Brain microvascular endothelial cell (primary cell): ENCODE measurements around the gene PPP1R27.

Experiments used
- DNase-seq: peaks from one replicate; pipeline ENCODE4 v3.0.0-alpha.2; 2020
- H3K27ac ChIP-seq: fragments of 250-450 bp; sonication (Bioruptor Pico); 2 replicates; pipeline ENCODE4 v1.5.1; 2020; ENCODE audit warnings: mild to moderate bottlenecking, moderate library complexity
- H3K27me3 ChIP-seq: fragments of 250-450 bp; sonication (Bioruptor Pico); replicated peaks from 2 replicates; pipeline ENCODE4 v1.5.1; 2020; ENCODE audit warnings: mild to moderate bottlenecking
- H3K36me3 ChIP-seq: fragments of 250-450 bp; sonication (Bioruptor Pico); replicated peaks from 2 replicates; pipeline ENCODE4 v1.5.1; 2020; ENCODE audit warnings: mild to moderate bottlenecking
- H3K4me3 ChIP-seq: 2 replicates; pipeline ENCODE4 v1.5.1; 2011; ENCODE audit warnings: low read depth, mild to moderate bottlenecking, control low read depth, low read length, moderate library complexity
- in situ Hi-C: cut with HindIII; loops from 2 replicates; pipeline ENCODE4 v1.10.0; 2017; ENCODE audit warnings: low sequenced_read_pairs, low pct_ligation_motif_present
- TF ChIP-seq, protein P1 (sequence below): IDR thresholded peaks from 2 replicates; pipeline ENCODE4 v1.5.1; 2011; ENCODE audit warnings: low read depth, mild to moderate bottlenecking, moderate library complexity, low read length, control low read depth, inconsistent platforms; ENCODE audit errors: missing control alignments

Gene PPP1R27

DNA sequence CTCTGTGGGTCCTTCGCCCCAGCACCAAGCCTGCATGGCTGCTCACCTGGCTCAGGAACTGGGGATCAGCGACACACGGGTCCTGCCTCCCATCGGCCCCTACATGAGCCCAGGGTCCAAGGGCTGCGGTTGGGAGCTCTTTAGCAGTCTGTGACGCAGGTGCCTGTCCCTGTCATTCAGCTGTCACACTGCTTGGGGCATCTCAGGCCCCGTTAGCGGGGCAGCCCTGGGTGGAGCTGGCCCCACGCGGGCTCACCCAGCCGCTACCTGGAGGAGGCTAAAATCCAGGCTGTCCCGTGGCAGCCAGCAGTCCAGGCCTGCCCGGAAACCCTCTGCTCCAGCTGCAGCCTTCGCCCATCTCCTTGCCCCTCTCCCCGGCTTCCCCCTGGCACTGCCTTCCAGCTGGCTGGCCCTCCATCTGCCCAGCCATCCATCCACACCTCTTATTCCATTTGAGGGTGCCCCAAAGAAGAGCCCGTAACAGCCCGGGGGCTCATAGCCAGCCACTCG, 27.6 kb downstream of the PPP1R27 start:
- Histone ChIP-seq H3K4me3 (no peak overlapping the region), H3K27me3 (peaks cover 56% of the 10 kb centered on the region), H3K36me3 (no peaks in the 10 kb centered on the region), H3K27ac (no peak overlapping the region)
- in situ Hi-C loops: no loop called here
- TF ChIP-seq, protein P1, sequence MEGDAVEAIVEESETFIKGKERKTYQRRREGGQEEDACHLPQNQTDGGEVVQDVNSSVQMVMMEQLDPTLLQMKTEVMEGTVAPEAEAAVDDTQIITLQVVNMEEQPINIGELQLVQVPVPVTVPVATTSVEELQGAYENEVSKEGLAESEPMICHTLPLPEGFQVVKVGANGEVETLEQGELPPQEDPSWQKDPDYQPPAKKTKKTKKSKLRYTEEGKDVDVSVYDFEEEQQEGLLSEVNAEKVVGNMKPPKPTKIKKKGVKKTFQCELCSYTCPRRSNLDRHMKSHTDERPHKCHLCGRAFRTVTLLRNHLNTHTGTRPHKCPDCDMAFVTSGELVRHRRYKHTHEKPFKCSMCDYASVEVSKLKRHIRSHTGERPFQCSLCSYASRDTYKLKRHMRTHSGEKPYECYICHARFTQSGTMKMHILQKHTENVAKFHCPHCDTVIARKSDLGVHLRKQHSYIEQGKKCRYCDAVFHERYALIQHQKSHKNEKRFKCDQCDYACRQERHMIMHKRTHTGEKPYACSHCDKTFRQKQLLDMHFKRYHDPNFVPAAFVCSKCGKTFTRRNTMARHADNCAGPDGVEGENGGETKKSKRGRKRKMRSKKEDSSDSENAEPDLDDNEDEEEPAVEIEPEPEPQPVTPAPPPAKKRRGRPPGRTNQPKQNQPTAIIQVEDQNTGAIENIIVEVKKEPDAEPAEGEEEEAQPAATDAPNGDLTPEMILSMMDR: no peak
- no peak for DNase-seq

DNA sequence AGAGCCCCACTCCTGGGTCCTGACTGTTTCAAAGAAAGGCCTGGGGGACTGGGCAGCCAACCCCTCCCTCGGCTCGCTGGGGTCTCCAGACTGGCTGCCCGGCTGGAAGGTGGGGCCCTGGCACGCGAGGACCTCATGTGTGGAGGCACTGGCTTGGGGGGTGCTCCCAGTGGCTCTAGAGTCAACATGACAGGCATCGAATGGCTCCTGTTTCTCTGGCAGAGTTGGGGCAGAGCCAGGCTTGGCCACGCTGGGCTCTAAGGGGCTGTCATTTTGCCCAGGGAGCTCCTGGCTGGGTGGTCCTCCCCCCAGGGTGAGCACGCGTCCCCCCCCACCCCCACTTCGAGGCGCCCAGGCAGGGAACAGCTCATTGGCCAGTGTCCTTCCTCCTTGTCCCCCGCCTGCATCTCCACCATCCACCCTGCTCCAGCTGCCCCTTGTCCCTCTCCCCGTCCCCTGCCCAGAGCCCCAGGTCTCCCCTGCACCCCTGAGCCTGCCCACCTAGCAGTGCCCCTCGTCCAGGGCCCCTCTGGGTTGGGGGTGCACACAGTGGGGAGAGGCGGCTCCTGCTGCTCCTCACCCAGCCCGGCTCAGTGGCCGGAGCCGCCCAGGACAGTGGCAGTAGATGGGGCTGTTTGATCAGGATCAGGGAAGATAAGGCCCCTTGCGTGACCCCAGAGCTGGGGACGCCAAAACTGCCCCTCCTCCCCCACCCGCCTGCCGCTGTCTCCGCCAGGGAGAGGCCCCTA, 28.2 kb downstream of the PPP1R27 start:
- no peak overlapping the region for H3K27ac ChIP-seq
- no peak for DNase-seq
- H3K36me3 ChIP-seq: no peaks in the 10 kb centered on the region
- TF ChIP-seq, protein P1: no peak
- H3K4me3 ChIP-seq: no peak overlapping the region
- peaks cover 62% of the 10 kb centered on the region for H3K27me3 ChIP-seq
- in situ Hi-C loops: no loop called here

- Histone ChIP-seq H3K27ac (no peak overlapping the region), H3K27me3 (peaks cover 65% of the 10 kb centered on the region), H3K4me3 (no peak overlapping the region), H3K36me3 (no peaks in the 10 kb centered on the region)
- TF ChIP-seq, protein P1: no peak
- no peak for DNase-seq
- in situ Hi-C loops: no loop called here
These were observed 29.0 kb downstream of the PPP1R27 start for GRCh38 chr17:81805707-81806460.

- H3K36me3 ChIP-seq: no peaks in the 10 kb centered on the region
- no peak for DNase-seq
- H3K27ac ChIP-seq: no peak overlapping the region
- no peak overlapping the region for H3K4me3 ChIP-seq
- TF ChIP-seq, protein P1: no peak
- H3K27me3 ChIP-seq: peaks cover 65% of the 10 kb centered on the region
- in situ Hi-C loops: no loop called here
These were observed 30.1 kb downstream of the PPP1R27 start for GRCh38 chr17:81804559-81805399.

GRCh38 chr17:81803728-81804558, 30.9 kb downstream of the PPP1R27 start, which contains the start of gene GCGR:
GCGR (plus strand) TSS chr17:81804150; CDS start chr17:81809019, 4,869 bp downstream.
- no peak within 1 kb of the TSS for H3K27ac ChIP-seq
- H3K36me3 ChIP-seq: no peaks in the 10 kb centered on the region
- TF ChIP-seq, protein P1: no peak
- no peak for DNase-seq
- peaks cover 62% of the 10 kb centered on the region for H3K27me3 ChIP-seq
- H3K4me3 ChIP-seq: no peak within 1 kb of the TSS
- in situ Hi-C loops: no loop called here
